ENCODE measurements around the gene CYBC1.

DNA sequence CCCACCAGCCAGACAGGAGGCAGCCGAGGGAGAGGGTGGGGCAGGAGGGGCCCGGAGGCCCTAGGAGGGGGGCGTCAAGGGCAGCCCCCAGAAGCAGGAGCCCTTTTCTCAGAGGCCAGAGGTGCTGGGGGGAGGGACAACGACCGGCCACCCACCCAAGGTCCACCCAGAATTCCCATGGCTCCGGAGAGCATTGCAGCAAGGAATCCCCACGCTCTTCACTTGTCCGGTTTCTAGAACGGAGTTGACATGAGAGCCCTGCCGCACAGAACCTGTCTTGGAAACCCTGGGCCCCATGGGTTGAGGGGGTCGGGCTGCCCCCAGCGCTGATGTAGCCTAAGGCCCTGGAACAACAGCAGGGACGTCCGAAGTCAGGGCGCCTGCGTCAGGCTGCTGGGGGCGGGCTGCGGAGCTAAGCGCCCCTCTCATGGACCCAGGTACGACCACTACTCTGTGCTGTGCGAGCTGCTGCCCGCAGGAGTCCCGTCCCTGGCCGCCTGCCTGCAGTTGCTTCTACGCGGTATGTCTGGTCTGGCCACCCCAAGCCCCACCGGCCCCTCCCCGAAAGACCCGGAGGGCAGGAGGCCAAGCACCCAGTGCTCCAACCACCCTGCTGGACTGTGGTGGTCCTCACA is 11.2 kb downstream of the CYBC1 start:
- no peak for TF ChIP-seq CTBP1 (IDR thresholded peaks at IDR 0.05; ENCODE audit: borderline replicate concordance)
- TF ChIP-seq, protein P1, sequence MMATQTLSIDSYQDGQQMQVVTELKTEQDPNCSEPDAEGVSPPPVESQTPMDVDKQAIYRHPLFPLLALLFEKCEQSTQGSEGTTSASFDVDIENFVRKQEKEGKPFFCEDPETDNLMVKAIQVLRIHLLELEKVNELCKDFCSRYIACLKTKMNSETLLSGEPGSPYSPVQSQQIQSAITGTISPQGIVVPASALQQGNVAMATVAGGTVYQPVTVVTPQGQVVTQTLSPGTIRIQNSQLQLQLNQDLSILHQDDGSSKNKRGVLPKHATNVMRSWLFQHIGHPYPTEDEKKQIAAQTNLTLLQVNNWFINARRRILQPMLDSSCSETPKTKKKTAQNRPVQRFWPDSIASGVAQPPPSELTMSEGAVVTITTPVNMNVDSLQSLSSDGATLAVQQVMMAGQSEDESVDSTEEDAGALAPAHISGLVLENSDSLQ (IDR thresholded peaks at IDR 0.05) = no peak
- no peak for TF ChIP-seq BHLHE40 (IDR thresholded peaks at IDR 0.05; ENCODE audit: borderline replicate concordance)
- no peak for TF ChIP-seq FOXA1 (IDR thresholded peaks at IDR 0.05)
- no peak for TF ChIP-seq SP1 (IDR thresholded peaks at IDR 0.05)
- no peak for TF ChIP-seq NFRKB (IDR thresholded peaks at IDR 0.05)
- TF ChIP-seq L3MBTL2 (conservative IDR thresholded peaks at IDR 0.05) = no peak
- TF ChIP-seq FOXK2 (IDR thresholded peaks at IDR 0.05) = no peak
- no peak for TF ChIP-seq LEF1 (IDR thresholded peaks at IDR 0.05; ENCODE audit: borderline replicate concordance)
- no peak for TF ChIP-seq TARDBP (IDR thresholded peaks at IDR 0.05)
- no peak for TF ChIP-seq SUZ12 (IDR thresholded peaks at IDR 0.05)
- TF ChIP-seq ARNT (IDR thresholded peaks at IDR 0.05) = no peak

Measured in HEK293T (cell line).